Ammon's horn (tissue), 1 donor: ENCODE data around the gene PSME3.
A peak's percentile ranks its signal among the peaks of the same experiment; 100 is the strongest.

ENCODE experiments used
- DNase-seq: peaks from one replicate; pipeline ENCODE4 v3.0.0-alpha.2; 2016; ENCODE audit warnings: low spot score

PSME3 gene

GRCh38 chr17:42832934-42833766 lies at the start of gene PSME3:
PSME3 (plus strand) TSS chr17:42833397; CDS start chr17:42833632, 235 bp downstream.
- DNase-seq, result peak; percentile 91

GRCh38 chr17:42783791-42784138 lies 49.4 kb upstream of the PSME3 start:
- DNase-seq, result no peak

GRCh38 chr17:42784409-42784808 lies 48.8 kb upstream of the PSME3 start:
- DNase-seq, result no peak

- DNase-seq, result no peak
Measured at GRCh38 chr17:42784811-42785592, 48.2 kb upstream of the PSME3 start.

- no peak for DNase-seq
Measured at GRCh38 chr17:42787266-42787665, 45.9 kb upstream of the PSME3 start.

- no peak for DNase-seq
Measured at GRCh38 chr17:42791948-42792347, 41.2 kb upstream of the PSME3 start.

GRCh38 chr17:42792545-42792944 lies 40.7 kb upstream of the PSME3 start:
- DNase-seq, result no peak

- no peak for DNase-seq
Measured at GRCh38 chr17:42795061-42795460, 38.1 kb upstream of the PSME3 start.

GRCh38 chr17:42795465-42795864 lies 37.7 kb upstream of the PSME3 start:
- DNase-seq, result no peak

GRCh38 chr17:42796066-42796758 lies 37.0 kb upstream of the PSME3 start:
- DNase-seq, result no peak

- DNase-seq, result no peak
Measured at GRCh38 chr17:42797067-42798007, 35.9 kb upstream of the PSME3 start.

- no peak for DNase-seq
Measured at GRCh38 chr17:42798011-42798382, 35.2 kb upstream of the PSME3 start.

GRCh38 chr17:42798383-42799380 lies 34.5 kb upstream of the PSME3 start, which contains the start of the genes CNTD1 and COA3:
CNTD1 (plus strand) TSS chr17:42798861; CDS start chr17:42799068, 207 bp downstream.
COA3 (minus strand) TSS chr17:42798704; CDS start chr17:42798681, 23 bp downstream.
- peak; percentile 88 for DNase-seq

GRCh38 chr17:42803074-42803883 lies 29.9 kb upstream of the PSME3 start:
- DNase-seq, result no peak

- no peak for DNase-seq
Measured at GRCh38 chr17:42804918-42805367, 28.3 kb upstream of the PSME3 start.

GRCh38 chr17:42806249-42806648 lies 26.9 kb upstream of the PSME3 start:
- DNase-seq, result no peak

- DNase-seq, result peak; percentile 80
Measured at GRCh38 chr17:42809250-42809649, 23.9 kb upstream of the PSME3 start.

GRCh38 chr17:42814633-42815399 lies 18.4 kb upstream of the PSME3 start:
- DNase-seq, result no peak
